ENCODE results near the gene SULT1E1. TPM values are rescaled to one million over a fixed set of nuclear protein-coding genes. Genes with fewer than 3 reads are reported as not detected.

SULT1E1 gene
- total RNA-seq, result 10 to 100 TPM in 2 of 6 experiments, 1 to 10 TPM in 4; 5.1 to 22.3 (median 6.6) TPM
- long read RNA-seq, partial matches to known transcripts, result 2 of 3 reads
- long read RNA-seq, other reads (novel, unspliced or antisense), result 1 of 3 reads

- Histone ChIP-seq H3K4me1 (peaks cover 0 to 45% (median 4%) of the 10 kb centered on the region in 4 donors), H3K27me3 (no peaks in the 10 kb centered on the region), H3K9me3 (no peaks in the 10 kb centered on the region), H3K36me3 (no peaks in the 10 kb centered on the region), H3K27ac (peak within 1 kb of the TSS in 2 of 3 donors; percentile 52 to 61), H3K4me3 (peak within 1 kb of the TSS in 2 of 3 donors; percentile 16 to 37)
- 0% methylated on average over 1 of the region's 1 CpG for WGBS (ENCODE audit: insufficient coverage, low coverage, low lambda C conversion rate, missing lambda C conversion rate)
- TF ChIP-seq CTCF (IDR thresholded peaks at IDR 0.05), result no peak
- no peak for TF ChIP-seq POLR2A (IDR thresholded peaks at IDR 0.05)
- no peak for DNase-seq
- intact Hi-C loops (cut with DNase I), result no loop called here
- peak in 2 of 4 donors; percentile 9 to 22 for ATAC-seq
These were observed at the start of gene SULT1E1 for GRCh38 chr4:69860052-69860451. TSS of gene SULT1E1 (minus strand) at chr4:69860145. CDS start at chr4:69857644, 2,501 bp downstream.

GRCh38 chr4:69909195-69909594 is 49.2 kb upstream of the SULT1E1 start:
- DNase-seq, result no peak
- no peaks in the 10 kb centered on the region for H3K4me1 ChIP-seq
- WGBS (ENCODE audit: insufficient coverage, low coverage, low lambda C conversion rate, missing lambda C conversion rate), result 89% methylated on average over 4 of the region's 4 CpGs
- ATAC-seq, result no peak
- intact Hi-C loops (cut with DNase I), result no loop called here
- no peaks in the 10 kb centered on the region for H3K27me3 ChIP-seq
- no peaks in the 10 kb centered on the region for H3K9me3 ChIP-seq
- no peak overlapping the region for H3K4me3 ChIP-seq
- no peak for TF ChIP-seq POLR2A (IDR thresholded peaks at IDR 0.05)
- TF ChIP-seq CTCF (IDR thresholded peaks at IDR 0.05), result no peak
- H3K27ac ChIP-seq, result no peak overlapping the region
- no peaks in the 10 kb centered on the region for H3K36me3 ChIP-seq

- no peaks in the 10 kb centered on the region for H3K36me3 ChIP-seq
- intact Hi-C loops (cut with DNase I), result no loop called here
- no peak overlapping the region for H3K27ac ChIP-seq
- TF ChIP-seq CTCF (IDR thresholded peaks at IDR 0.05), result no peak
- no peaks in the 10 kb centered on the region for H3K4me1 ChIP-seq
- no peaks in the 10 kb centered on the region for H3K27me3 ChIP-seq
- H3K4me3 ChIP-seq, result no peak overlapping the region
- WGBS (ENCODE audit: insufficient coverage, low coverage, low lambda C conversion rate, missing lambda C conversion rate), result 28% methylated on average over 1 of the region's 1 CpG
- H3K9me3 ChIP-seq, result no peaks in the 10 kb centered on the region
- no peak for DNase-seq
- ATAC-seq, result no peak
These were observed 47.2 kb upstream of the SULT1E1 start for GRCh38 chr4:69907151-69907550.

GRCh38 chr4:69896530-69897116 is 36.7 kb upstream of the SULT1E1 start:
- Histone ChIP-seq H3K4me3 (no peak overlapping the region), H3K27ac (no peak overlapping the region), H3K4me1 (no peaks in the 10 kb centered on the region), H3K27me3 (no peaks in the 10 kb centered on the region), H3K9me3 (no peaks in the 10 kb centered on the region), H3K36me3 (no peaks in the 10 kb centered on the region)
- intact Hi-C loops (cut with DNase I), result loop anchor here in 1 of 2 donors (10.0 kb wide), 1 partner anchor 288 kb away; no protein-coding TSS in a partner anchor
- peak; percentile 52 to 56 (median 55) for TF ChIP-seq CTCF (IDR thresholded peaks at IDR 0.05)
- TF ChIP-seq POLR2A (IDR thresholded peaks at IDR 0.05), result no peak
- DNase-seq (no peak), ATAC-seq (peak in 1 of 4 donors; percentile 31)

All from right lobe of liver (tissue), 6 donors.